Pancreas (tissue), 10 donors: ENCODE results near the gene ENPP3. TPM values are rescaled to one million over a fixed set of nuclear protein-coding genes. Genes with fewer than 3 reads are reported as not detected.

Source experiments
- ATAC-seq, 4 donors: fragments of 200-7000 bp; cut with Tn5 transposase; one replicate each; pipeline versions ENCODE4 v1.8.0 to v1.9.1; 2020; ENCODE audit warnings: mild to moderate bottlenecking in 4 of 4, moderate library complexity in 4 of 4
- DNase-seq, 6 donors: peaks; one replicate each; pipeline ENCODE4 v3.0.0-alpha.2; 2020
- FAIRE-seq: peaks from 2 replicates; lab custom pipeline; 2012; peaks lifted over from hg19 to GRCh38; lab: Jason Lieb, UNC
- H3K27ac ChIP-seq, 4 donors: fragments of 200-600 bp; sonication (generic); 1 replicate in 3 of 4; 2 replicates in 1 of 4; pipeline versions ENCODE4 v1.5.0 to v1.8.0; 2020
- H3K27me3 ChIP-seq, 4 donors: fragments of 200-600 bp; one replicate each; pipeline ENCODE4 v1.8.0; 2021
- H3K36me3 ChIP-seq, 3 donors: fragments of 200-600 bp; sonication (generic) in 1 of 3; one replicate each; pipeline versions ENCODE4 v1.5.0 to v1.8.0; 2020 to 2021
- H3K4me1 ChIP-seq, 3 donors: fragments of 200-600 bp; one replicate each; pipeline ENCODE4 v1.8.0; 2021
- H3K4me3 ChIP-seq, 4 donors: fragments of 200-600 bp; sonication (generic) in 2 of 4; one replicate each; pipeline versions ENCODE4 v1.5.0 to v1.8.0; 2020 to 2021
- H3K9me3 ChIP-seq, 4 donors: fragments of 200-600 bp; one replicate each; pipeline ENCODE4 v1.8.0; 2021
- WGBS, 2 donors: extraction: QIAGEN DNeasy Blood & Tissue Kit; methylation state at CpG; one replicate each; pipeline ENCODE4 v1.1.7; 2013; 5-methylcytosine and 5-hydroxymethylcytosine counted together
- intact Hi-C, 3 donors: fragments of 100-400 bp; cut with DNase I; formaldehyde crosslinking; loops; one replicate each; pipeline versions ENCODE4 v1.11.1 to v1.14.2; 2022
- polyA plus RNA-seq, 2 donors: library from polyadenylated mRNA; stranded (reverse); fragments of 200-250 nt; gene quantifications; one replicate each; pipeline ENCODE4 v1.2.3, GENCODE V29; 2013
- total RNA-seq, 6 donors: library from RNA; stranded (reverse); fragmentation: NEBNext Ultra II Directional in 4 of 6; extraction: Animal tissue kit (Norgen Biotek cat#: 25700) in 4 of 6; gene quantifications; one replicate each; pipeline versions ENCODE4 v1.2.1 to v1.2.4, GENCODE V29; 2021 to 2023
- TF ChIP-seq, protein P1 (sequence below), 4 donors: fragments of 200-600 bp; sonication (generic) in 3 of 4; IDR thresholded peaks; one replicate each; pipeline versions ENCODE4 v1.5.0 to v1.8.0; 2021; ENCODE audit warnings: antibody characterized with exemption in 4 of 4
- donor health status: healthy with polysubstance abuse.
- donor health status: DM: no; HTN: no; CAD: no; lungs with moderate emphysema.
- donor health status: DM: no; HTN: no; CAD: no.
- donor health status: control.
- donor health status: control.
- donor health status: Bipolar disorder and iron deficiency.
- donor health status: DM: yes; HTN: yes; CAD: no.
- donor health status: DM: no; HTN: no; CAD: no.
- donor health status: DM: no; HTN: no; CAD: no.
- donor health status: DM: yes; HTN: yes; CAD: no.

ENPP3 gene
- total and polyA plus RNA-seq, 8 donors = 0.07 to 0.38 (median 0.13) TPM; not detected in 3

DNA sequence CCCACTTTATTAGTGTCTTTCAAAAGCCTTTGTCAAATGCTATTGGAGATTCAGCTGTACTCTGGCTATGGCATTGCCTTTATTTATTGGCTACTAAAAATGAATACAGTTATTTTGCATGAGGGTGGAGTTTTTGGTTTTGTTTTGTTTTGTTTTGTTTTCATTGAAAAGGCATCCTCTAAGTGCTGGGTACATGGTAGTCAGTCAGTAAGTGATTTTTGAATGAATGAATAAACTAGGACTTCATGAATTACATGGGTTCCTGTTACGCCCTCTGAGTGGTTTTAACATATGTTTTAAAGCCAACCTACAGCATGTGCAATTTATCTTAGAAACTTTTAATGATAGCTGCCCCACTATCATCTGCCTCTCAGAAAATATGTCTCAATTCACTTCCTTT, 131.9 kb downstream of the ENPP3 start:
- Histone ChIP-seq H3K27me3 (no peaks in the 10 kb centered on the region), H3K36me3 (no peaks in the 10 kb centered on the region), H3K4me1 (no peaks in the 10 kb centered on the region), H3K27ac (no peak overlapping the region), H3K9me3 (no peaks in the 10 kb centered on the region), H3K4me3 (no peak overlapping the region)
- no peak for FAIRE-seq
- no peak for DNase-seq
- 91 to 96% methylated on average over 1 of the region's 1 CpG for WGBS, 2 donors
- intact Hi-C loops = no loop called here
- ATAC-seq = no peak
- TF ChIP-seq, protein P1, sequence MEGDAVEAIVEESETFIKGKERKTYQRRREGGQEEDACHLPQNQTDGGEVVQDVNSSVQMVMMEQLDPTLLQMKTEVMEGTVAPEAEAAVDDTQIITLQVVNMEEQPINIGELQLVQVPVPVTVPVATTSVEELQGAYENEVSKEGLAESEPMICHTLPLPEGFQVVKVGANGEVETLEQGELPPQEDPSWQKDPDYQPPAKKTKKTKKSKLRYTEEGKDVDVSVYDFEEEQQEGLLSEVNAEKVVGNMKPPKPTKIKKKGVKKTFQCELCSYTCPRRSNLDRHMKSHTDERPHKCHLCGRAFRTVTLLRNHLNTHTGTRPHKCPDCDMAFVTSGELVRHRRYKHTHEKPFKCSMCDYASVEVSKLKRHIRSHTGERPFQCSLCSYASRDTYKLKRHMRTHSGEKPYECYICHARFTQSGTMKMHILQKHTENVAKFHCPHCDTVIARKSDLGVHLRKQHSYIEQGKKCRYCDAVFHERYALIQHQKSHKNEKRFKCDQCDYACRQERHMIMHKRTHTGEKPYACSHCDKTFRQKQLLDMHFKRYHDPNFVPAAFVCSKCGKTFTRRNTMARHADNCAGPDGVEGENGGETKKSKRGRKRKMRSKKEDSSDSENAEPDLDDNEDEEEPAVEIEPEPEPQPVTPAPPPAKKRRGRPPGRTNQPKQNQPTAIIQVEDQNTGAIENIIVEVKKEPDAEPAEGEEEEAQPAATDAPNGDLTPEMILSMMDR (IDR thresholded peaks at IDR 0.05) = no peak

DNA sequence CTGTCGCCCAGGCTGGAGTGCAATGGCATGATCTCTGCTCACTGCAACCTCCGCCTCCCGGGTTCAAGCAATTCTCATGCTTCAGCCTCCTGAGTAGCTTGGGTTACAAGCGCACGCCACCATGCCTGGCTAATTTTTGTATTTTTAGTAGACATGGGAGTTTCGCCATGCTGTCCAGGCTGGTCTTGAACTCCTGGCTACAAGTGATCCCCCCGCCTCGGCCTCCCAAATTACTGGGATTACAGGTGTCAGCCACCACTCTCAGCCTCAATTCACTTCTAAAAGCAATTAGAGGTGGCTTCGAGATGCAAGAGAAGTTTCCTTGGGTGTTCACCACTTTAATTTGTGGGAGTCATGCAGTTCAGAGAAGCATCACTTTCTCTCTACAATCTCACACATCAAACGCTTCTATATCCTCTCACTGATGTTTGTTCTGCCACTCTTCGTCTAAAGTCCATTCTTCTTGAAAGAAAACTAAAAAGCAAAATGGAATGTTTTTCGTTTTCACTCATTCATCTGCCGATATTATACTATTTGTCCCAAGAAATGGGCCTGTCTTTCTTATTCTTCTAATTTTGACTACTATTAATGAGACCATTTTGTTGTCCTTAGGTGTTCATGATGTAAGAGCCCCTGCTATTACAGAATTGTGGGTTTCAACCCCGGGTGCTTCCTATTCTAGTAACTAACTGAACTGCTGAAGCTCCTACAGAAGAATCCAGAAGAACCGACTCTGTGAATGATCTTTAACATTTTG, 132.5 kb downstream of the ENPP3 start:
- TF ChIP-seq, protein P1 (IDR thresholded peaks at IDR 0.05) = no peak
- 83 to 86% methylated on average over 15 of the region's 15 CpGs for WGBS, 2 donors

DNA sequence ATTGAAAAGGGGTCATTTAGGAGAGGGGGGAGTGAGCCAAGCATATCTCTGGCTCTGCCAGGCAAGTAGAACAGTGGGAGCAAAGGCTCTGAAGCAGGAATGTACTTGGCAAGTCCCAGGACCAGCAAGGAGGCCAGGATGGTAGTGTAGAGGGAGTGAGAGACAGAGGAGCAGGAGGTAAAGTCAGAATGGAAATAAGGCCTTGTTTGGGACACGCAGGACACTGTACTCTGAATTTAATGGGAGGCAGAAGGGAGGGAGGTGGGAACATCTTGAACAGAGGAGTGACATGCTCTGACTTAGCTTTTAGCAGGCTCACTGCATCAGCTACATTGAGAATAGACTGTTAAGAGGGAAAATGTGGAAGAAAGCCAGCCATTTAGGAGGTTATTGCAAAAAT, 133.7 kb downstream of the ENPP3 start:
- FAIRE-seq (no peak), DNase-seq (no peak), ATAC-seq (no peak)
- Histone ChIP-seq H3K9me3 (no peaks in the 10 kb centered on the region), H3K36me3 (no peaks in the 10 kb centered on the region), H3K4me1 (no peaks in the 10 kb centered on the region), H3K27ac (no peak overlapping the region), H3K27me3 (no peaks in the 10 kb centered on the region), H3K4me3 (no peak overlapping the region)
- 83 to 88% methylated on average over 1 of the region's 1 CpG for WGBS, 2 donors
- TF ChIP-seq, protein P1 (IDR thresholded peaks at IDR 0.05) = no peak
- intact Hi-C loops = no loop called here

More for the DNA sequence above, 132.5 kb downstream of the ENPP3 start:
- Histone ChIP-seq H3K36me3 (no peaks in the 10 kb centered on the region), H3K27ac (no peak overlapping the region), H3K4me3 (no peak overlapping the region), H3K27me3 (no peaks in the 10 kb centered on the region), H3K4me1 (no peaks in the 10 kb centered on the region), H3K9me3 (no peaks in the 10 kb centered on the region)
- FAIRE-seq (no peak), ATAC-seq (no peak), DNase-seq (no peak)
- intact Hi-C loops = no loop called here

DNA sequence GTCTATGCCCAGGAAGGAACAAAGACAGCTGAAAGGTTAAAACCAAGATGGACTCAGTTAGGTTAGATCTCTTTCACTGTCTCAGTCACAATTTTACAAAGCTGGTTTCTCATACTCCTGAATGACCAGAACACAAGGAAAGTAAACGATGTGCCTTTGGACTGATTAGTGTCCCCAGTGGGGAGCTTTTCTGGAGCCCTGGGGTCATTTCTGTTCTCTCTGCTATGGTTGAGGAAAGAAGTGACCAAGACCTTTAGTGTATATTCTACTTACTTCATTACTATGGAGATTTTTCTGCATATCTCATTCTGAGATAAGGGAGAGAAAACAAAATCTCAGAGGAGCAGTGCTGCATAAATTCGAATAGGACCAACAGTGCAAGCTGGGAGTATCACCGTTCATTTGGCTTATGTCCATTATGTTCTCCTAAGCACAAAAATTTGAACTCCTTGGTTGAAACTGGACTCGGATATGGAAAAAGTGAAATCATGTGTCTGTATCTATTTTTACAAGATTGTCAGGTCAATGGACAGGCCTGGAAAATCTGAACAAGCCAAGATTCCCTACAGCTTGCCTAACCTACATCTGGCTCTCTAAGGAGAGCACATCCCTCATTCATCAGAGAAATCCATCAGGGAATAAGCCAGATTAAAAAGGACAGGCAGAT, 136.3 kb downstream of the ENPP3 start:
- 47 to 48% methylated on average over 4 of the region's 4 CpGs for WGBS, 2 donors
- TF ChIP-seq, protein P1 (IDR thresholded peaks at IDR 0.05) = no peak
- no peaks in the 10 kb centered on the region for H3K36me3 ChIP-seq
- no peaks in the 10 kb centered on the region for H3K27me3 ChIP-seq
- H3K27ac ChIP-seq = no peak overlapping the region
- no peak for ATAC-seq
- intact Hi-C loops = no loop called here
- no peak for DNase-seq
- H3K9me3 ChIP-seq = no peaks in the 10 kb centered on the region
- FAIRE-seq = no peak
- H3K4me3 ChIP-seq = no peak overlapping the region
- no peaks in the 10 kb centered on the region for H3K4me1 ChIP-seq

DNA sequence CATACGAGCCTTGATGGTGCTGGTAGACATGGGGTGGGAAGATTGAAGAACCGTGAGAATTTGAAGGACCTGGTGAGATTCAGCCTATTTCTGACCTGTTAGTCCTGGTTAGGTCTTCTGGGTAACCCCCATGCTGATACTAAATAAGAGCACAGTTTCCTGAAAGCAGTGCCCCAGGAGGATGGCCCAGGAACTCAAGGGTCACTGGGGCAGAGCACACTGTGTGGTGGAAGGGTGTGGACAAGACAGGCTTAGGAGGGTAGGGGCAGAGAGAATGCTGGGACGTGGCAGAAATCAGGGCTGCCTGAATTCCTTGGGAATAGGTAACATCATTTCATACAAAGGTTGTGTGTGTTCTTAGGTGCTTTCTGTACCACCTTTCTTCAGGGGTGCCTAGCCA, 138.8 kb downstream of the ENPP3 start:
- FAIRE-seq (no peak), DNase-seq (no peak), ATAC-seq (no peak)
- Histone ChIP-seq H3K36me3 (no peaks in the 10 kb centered on the region), H3K4me3 (no peak overlapping the region), H3K27ac (no peak overlapping the region), H3K4me1 (no peaks in the 10 kb centered on the region), H3K9me3 (no peaks in the 10 kb centered on the region), H3K27me3 (no peaks in the 10 kb centered on the region)
- intact Hi-C loops = no loop called here
- WGBS, 2 donors = 83% methylated on average over 3 of the region's 3 CpGs
- TF ChIP-seq, protein P1 (IDR thresholded peaks at IDR 0.05) = no peak
